ENCODE results near the gene LCN1.

DNA sequence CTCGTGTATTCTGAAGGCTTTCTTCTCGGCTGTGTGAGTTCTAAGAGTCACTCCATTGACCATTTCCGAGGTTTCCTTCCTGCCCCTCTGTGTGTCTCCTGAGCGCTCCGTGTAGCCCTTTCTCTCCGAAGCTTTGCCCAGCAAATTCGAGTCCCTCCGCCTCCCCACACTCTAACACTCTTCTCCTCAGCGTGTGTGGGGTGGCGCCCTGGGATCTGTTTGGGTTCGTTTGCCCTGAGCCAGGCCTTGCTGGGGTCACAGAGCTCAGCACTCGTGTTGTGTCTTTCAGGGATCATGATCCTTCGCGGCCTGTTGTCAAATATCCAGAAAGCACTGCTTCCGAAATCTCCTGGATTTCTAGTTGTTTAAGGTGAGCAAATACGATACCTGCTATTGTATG is 34.7 kb downstream of the LCN1 start:
- TF ChIP-seq MAZ (IDR thresholded peaks at IDR 0.05; ENCODE audit: borderline replicate concordance, low read depth, low read length) (no peak), MXI1 (IDR thresholded peaks at IDR 0.05; ENCODE audit: borderline replicate concordance, low read depth, low read length) (no peak)

Measured in IMR-90 (cell line).